CD4-positive, alpha-beta T cell treated with Interleukin-2 at 100 ng/mL for 4 hours (primary cell): ENCODE results near the gene EPO.
A peak's percentile ranks its signal among the peaks of the same experiment; 100 is the strongest.
"Not testable (repeated sequence)": the region's sequence is repeated elsewhere in the genome, so short reads cannot be mapped to it uniquely, and the experiment has no call there.

Experiments used
- DNase-seq: peaks from one replicate; pipeline ENCODE4 v3.0.0-alpha.2; 2020; ENCODE audit warnings: low spot score

Gene EPO

DNA sequence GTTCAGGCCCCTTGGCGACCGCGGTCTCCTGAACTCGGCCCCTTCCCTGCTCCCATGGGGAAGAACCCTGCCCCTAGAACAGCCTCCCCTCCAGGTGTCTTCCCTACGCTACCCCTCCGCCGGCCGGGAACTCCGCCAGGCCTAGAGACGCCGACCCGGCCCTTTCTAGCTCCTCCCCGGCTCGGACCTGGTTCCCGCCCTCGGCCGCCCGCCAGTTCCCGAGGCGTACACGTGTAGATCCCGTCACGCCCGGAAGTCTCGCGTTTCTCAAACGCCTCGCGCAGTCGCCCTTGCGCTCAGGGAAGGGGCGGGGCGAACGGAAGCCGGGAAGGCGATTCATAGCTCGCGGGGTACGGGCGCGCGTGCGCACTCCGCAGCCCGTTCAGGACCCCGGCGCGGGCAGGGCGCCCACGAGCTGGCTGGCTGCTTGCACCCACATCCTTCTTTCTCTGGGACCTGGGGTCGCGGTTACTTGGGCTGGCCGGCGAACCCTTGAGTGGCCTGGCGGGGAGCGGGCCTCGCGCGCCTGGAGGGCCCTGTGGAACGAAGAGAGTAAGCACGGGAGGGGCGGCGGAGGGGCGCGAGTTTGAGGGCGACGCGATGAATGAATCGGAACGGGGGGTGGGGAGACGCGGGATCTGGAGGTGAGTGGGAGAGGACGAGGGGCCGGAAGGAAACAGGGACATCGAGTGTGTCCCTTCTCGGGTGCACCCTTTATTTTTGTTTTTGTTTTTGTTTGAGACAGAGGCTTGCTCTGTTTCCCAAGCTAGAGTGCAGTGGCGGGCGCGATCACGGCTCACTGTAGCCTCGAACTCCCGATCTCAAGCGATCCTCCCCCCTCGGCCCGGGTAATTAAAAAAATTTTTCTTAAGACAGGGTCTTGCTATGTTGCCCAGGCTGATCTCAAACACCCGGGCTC lies 14.3 kb upstream of the EPO start, which contains the start of gene POP7:
TSS of gene POP7 (plus strand) at position 369 of the 919 bp plus-strand sequence. CDS start 710 bp downstream, outside the sequence.
- DNase-seq, result peak; percentile 98

DNA sequence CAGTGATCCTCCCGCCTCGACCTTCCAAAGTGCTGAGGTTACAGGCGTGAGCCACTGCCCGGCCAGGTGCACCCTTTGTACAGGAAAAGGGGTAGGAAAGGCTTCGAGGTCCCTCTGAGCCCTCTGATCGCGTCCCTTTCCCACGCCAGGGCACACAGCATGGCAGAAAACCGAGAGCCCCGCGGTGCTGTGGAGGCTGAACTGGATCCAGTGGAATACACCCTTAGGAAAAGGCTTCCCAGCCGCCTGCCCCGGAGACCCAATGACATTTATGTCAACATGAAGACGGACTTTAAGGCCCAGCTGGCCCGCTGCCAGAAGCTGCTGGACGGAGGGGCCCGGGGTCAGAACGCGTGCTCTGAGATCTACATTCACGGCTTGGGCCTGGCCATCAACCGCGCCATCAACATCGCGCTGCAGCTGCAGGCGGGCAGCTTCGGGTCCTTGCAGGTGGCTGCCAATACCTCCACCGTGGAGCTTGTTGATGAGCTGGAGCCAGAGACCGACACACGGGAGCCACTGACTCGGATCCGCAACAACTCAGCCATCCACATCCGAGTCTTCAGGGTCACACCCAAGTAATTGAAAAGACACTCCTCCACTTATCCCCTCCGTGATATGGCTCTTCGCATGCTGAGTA lies 13.5 kb upstream of the EPO start:
- no peak for DNase-seq

DNA sequence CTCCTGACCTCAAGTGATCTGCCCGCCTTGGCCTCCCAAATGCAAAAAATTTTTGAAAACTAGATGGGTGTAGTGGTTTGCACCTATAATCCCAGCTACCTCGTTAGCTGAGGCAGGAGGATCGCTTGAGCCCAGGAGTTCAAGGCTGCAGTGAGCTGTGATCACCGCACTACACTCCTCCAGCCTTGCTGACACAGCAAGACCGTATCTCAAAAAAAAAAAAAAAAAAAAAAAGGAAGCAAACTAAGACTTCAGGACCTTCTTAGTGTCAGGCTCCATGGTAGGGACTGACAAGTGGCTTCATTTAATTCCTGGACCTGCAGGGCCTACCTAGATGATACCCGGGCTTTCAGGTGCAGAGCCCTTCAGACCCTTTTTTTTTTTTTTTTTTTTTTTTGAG lies 11.9 kb upstream of the EPO start:
- DNase-seq, result no peak

DNA sequence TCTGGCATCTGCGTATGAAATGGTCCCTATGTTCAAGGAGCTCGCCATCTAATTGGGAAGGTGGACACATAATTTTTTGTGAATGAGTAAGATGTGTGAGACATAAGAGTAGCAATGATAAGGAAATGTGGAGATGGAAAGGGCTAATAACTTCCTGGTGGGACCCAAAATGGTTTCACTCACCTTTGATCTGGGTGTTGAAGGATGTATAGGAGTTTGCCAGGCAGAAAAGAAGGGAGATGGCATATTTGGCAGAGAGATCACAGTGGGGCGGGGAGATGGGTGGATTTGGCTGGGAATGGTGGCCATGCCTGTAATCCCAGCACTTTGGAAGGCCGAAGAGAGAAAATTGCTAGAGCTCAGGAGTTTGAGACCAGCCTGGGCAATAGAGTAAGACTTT lies 9.8 kb upstream of the EPO start:
- no peak for DNase-seq

DNA sequence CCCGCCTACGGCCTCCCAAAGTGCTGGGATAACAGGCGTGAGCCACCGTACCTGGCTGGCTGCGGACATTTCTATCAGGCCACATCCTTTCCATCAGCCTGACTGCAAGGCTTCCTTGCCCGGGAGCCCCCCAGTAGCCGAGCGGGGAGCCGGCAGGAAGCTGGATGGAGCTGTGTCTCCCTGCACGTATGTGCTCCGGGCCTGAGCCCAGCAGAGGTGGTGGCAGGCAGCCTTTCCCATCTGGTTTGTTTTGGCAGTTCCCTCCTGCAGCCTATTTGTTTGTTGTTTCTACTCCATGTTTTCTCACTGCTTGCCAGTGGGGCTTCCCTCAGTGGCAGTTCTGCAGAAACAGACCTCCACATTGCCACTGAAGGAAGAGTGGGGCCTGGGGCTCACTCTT lies 8.9 kb upstream of the EPO start:
- DNase-seq, result no peak

DNA sequence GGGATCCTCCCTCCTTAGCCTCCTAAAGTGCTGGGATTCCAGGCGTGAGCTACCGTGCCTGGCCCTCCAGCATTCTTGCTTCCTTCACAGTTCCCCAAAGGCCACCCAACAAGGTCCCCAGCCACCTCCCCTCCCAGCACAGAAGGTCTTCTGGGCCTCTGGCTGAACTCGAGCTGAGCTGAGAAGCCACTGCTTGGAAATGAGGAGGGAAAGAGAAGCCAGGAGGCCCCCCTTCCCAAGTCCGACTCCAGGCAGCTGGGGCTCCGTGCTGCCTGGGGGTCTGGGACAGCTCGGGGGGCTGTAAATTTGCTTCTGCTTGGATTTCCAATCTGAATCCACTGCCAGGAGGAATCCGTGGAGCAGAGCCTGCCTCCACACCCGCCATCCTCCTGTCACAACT lies 5.5 kb upstream of the EPO start:
- no peak for DNase-seq

DNA sequence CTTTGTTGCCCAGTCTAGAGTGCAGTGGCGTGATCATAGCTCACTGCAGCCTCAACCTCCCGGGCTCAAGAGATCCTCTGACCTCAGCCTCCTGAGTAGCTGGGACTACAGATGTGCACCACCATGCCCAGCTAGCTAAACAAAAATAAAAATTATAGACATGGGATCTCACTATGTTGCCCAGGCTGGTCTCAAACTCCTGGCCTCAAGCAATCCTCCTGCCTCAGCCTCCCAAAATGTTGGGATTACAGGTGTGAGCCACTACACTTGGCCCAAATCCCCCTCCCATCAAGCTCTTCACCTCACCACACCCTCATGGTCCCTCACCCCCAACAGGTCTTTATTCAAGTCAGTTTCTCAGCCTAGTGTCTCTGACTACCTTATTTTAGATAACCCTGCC lies 3.2 kb upstream of the EPO start:
- not testable (repeated sequence) for DNase-seq

DNA sequence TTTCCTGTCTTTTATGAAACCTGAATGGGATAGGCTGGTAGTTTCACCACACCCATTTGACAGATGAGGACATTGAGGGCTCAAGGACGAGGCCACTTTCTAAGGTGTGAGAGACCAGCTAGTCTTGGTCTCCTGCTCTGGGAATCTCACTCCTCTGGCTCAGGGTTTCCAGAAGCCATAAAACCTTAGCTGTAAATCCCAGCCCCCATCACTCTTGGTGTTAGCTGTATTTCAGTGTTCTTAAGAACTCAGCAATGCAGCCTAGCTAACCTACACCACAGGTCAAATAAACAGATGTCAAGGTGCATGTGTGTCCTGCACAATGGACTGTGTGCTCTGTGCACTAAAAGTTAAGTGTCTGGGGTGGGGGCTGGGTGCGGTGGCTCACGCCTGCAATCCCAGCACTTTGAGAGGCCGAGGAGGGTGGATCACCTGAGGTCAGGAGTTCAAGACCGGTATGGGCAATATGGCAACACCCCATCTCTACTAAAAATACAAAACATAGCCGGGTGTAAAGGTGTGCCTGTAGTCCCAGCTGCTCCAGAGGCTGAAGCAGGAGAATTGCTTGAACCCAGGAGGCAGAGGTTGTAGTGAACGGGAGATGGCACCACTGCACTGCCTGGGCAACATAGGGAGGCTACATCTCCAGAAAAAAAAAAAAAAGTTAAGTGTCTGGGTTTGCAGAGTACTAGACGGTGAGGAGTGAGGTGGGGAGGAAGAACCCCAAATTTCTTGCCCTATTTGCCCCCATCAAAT lies 567 bp upstream of the EPO start:
- DNase-seq, result no peak

DNA sequence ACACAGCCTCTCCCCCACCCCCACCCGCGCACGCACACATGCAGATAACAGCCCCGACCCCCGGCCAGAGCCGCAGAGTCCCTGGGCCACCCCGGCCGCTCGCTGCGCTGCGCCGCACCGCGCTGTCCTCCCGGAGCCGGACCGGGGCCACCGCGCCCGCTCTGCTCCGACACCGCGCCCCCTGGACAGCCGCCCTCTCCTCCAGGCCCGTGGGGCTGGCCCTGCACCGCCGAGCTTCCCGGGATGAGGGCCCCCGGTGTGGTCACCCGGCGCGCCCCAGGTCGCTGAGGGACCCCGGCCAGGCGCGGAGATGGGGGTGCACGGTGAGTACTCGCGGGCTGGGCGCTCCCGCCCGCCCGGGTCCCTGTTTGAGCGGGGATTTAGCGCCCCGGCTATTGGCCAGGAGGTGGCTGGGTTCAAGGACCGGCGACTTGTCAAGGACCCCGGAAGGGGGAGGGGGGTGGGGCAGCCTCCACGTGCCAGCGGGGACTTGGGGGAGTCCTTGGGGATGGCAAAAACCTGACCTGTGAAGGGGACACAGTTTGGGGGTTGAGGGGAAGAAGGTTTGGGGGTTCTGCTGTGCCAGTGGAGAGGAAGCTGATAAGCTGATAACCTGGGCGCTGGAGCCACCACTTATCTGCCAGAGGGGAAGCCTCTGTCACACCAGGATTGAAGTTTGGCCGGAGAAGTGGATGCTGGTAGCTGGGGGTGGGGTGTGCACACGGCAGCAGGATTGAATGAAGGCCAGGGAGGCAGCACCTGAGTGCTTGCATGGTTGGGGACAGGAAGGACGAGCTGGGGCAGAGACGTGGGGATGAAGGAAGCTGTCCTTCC lies 620 bp downstream of the EPO start:
- no peak for DNase-seq

DNA sequence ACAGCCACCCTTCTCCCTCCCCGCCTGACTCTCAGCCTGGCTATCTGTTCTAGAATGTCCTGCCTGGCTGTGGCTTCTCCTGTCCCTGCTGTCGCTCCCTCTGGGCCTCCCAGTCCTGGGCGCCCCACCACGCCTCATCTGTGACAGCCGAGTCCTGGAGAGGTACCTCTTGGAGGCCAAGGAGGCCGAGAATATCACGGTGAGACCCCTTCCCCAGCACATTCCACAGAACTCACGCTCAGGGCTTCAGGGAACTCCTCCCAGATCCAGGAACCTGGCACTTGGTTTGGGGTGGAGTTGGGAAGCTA lies 1.2 kb downstream of the EPO start:
- DNase-seq, result no peak

DNA sequence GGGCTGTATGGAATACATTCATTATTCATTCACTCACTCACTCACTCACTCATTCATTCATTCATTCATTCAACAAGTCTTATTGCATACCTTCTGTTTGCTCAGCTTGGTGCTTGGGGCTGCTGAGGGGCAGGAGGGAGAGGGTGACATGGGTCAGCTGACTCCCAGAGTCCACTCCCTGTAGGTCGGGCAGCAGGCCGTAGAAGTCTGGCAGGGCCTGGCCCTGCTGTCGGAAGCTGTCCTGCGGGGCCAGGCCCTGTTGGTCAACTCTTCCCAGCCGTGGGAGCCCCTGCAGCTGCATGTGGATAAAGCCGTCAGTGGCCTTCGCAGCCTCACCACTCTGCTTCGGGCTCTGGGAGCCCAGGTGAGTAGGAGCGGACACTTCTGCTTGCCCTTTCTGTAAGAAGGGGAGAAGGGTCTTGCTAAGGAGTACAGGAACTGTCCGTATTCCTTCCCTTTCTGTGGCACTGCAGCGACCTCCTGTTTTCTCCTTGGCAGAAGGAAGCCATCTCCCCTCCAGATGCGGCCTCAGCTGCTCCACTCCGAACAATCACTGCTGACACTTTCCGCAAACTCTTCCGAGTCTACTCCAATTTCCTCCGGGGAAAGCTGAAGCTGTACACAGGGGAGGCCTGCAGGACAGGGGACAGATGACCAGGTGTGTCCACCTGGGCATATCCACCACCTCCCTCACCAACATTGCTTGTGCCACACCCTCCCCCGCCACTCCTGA lies 2.4 kb downstream of the EPO start:
- no peak for DNase-seq

DNA sequence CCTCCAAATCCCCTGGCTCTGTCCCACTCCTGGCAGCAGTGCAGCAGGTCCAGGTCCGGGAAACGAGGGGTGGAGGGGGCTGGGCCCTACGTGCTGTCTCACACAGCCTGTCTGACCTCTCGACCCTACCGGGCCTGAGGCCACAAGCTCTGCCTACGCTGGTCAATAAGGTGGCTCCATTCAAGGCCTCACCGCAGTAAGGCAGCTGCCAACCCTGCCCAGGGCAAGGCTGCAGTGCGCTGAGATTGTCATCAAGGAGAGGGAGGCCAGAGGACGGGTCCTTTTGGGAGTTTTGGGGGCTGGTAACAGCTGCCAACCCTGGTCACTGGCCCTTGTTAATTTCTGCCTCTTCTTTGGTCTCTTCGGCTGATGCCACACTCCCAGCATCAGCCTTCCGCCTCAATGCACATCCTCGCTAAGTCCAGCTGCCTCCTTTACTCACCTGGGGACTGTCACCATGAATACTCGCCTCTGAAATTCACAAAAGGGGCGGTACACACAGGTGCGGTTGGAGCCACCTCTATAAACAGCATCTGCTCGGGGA lies 3.5 kb downstream of the EPO start:
- DNase-seq, result no peak

DNA sequence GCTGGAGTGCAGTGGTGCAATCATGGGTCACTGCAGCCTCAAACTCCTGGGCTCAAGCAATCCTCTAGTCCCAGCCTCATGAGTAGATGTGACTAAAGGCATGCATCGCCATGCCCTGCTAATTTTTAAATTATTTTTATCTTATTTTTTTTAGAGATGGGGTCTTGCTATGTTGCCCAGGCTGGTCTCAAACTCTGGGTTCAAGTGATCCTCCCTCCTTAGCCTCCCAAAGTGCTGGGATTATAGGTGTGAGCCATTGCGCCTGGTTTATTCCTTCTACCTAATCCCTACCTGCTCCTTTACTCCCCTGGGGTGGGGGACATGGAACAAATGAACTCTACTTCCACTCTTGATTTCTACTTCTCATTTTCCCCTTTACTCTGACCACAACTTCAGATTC lies 4.1 kb downstream of the EPO start:
- DNase-seq, result not testable (repeated sequence)

DNA sequence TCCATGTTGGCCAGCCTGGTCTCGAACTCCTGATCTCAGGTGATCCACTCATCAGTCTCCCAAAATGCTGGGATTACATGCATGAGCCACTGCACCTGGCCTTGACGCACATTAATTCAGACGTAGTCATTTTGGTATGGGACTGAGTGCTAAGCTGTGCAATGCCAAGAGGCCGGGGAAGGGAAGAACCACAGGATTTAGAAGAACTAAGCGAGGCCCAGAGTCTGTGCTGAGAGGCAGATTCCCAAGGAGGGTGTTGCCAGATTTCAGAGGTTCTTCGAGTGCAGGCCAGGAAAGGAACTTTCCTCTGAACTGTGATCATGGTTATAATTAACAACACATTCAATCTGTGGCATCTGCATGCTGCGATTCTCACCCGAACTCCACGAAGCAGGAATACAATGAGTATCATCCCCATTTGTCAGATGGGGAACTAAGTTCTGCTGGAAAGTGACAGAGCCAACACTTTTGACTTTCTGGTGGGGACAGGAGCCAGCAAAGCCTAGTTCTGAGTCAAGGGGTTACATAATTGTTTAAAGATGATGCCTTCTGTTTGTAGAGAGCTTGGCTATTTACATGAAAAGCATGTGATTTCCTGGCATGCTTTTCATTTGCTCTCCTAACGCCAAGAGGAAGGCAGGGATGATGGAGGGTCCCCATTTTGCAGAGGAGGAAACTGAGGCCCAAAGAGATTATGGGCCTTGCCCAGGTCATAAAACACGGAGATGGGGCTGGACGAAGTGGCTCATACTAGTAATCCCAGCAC lies 6.9 kb downstream of the EPO start:
- DNase-seq, result no peak

DNA sequence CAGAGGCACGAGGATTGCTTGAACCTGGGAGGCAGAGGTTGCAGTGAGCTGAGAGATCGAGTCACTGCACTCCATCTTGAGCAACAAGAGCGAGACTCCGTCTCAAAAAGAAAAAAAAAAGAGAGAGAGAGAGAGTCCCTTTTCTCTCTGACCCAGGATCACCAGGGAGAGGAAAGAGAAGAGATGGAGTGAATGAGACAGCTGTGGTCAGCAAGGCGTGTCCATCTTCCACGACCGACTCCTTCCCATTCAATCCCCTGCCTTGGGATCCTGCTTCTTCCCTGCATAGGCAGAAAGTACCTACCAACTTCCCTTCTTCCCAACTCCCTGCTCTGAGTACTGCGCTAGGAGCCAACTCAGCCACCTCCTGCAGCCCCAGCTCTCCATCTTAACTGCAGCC lies 7.9 kb downstream of the EPO start:
- DNase-seq, result no peak

DNA sequence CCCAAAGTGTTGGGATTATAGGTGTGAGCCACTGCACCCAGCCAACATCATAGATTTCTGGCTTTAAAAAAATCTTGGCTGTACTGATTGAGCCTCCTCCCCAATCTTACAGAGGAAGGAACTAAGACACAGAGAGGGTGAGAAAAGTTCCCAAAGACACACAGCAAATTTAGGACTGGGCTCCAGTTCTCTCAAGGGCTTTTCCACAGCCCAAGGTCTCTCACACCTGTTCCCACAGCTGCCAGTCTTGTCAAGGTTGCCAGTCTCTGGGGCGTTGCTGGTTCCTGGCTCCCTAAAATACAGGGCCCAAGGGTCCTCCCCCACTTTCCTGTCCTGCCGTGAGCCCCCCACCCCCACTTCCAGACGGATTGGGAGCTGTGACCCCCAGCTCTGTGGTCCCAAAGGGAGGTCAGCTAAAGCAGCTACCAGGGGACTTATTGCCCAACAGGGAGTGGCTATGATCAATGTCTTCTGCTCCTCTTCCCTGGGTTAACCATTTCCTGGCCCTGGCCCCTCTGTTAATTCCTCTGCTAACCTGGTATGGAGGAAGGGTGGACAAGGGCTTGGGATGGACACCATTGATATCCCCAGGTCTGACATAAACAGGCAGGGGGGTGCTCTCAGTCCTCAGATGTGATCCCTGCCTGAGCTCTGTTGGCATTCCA lies 10.0 kb downstream of the EPO start:
- no peak for DNase-seq

DNA sequence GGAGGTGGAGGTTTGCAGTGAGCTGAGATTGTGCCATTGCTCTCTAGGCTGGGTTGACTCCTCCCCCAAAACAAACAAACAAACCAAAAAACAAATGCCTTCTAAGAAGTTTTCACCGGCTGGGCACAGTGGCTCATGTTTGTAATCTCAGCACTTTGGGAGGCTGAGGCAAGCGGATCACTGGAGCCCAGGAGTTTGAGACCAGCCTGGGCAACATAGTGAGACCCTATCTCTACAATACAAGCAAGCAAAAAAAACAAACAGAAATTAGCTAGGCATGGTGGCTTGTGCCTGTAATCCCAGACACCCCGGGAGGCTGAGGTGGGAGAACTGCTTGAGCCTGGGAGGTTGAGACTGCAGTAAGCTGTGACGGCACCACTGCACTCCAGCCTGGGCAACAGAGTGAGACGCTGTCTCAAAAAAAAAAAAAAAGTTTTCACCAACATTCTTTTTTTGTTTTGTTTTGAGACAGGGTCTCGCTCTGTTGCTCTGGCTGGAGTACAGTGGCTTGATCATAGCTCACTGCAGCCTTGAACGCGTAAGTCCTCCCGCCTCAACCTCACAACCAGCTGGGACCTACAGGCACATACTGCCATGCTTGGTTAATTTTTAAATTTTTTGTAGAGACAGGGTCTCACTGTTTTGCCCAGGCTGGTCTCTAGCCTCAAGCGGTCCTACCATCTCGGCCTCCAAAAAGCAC lies 11.8 kb downstream of the EPO start:
- DNase-seq, result no peak

DNA sequence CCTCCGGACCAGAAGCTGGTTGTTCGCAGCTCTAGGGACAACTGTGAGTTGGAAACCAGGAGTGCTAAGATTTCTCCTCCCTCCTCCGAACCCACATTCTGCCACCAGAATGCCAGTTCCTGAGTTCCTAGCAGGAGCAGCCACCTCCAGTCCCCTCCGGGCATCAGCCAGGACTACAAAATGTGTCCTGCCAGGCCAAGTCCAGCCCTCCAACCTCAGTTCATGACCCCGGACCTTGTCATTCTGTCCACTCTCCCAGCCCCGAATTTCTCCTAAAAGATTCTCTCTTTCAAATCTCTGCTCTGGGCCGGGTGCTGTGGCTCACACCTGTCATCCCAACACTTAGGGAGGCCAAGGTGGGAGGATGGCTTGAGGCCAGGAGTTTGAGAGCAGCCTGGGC lies 15.5 kb downstream of the EPO start:
- DNase-seq, result no peak

DNA sequence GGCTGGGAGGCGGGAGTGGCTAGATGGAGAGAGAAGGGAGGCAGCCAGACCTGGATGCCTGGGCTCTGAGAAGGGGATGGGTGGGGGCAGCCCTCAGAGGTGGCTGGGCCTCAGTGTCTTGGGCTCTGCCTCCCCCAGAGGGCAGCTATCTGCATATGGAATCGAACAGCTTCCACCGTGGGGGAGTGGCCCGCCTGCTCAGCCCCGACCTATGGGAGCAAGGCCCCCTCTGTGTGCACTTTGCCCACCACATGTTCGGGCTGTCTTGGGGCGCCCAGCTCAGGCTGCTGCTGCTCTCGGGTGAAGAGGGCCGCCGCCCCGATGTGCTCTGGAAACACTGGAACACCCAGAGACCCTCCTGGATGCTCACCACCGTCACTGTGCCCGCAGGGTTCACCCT lies 16.4 kb downstream of the EPO start:
- no peak for DNase-seq
